H9 (cell line): ENCODE results near the gene PCDHGC3. TPM values are rescaled to one million over a fixed set of nuclear protein-coding genes. Genes with fewer than 3 reads are reported as not detected.

Experiments used
- DNase-seq: peaks from one replicate; pipeline ENCODE4 v3.0.0-alpha.2; 2017
- H2AFZ ChIP-seq: one replicate; pipeline ENCODE4 v1.6.1; 2013; ENCODE audit warnings: mild to moderate bottlenecking, low read length, control low read depth, moderate library complexity
- H2AK5ac ChIP-seq: 2 replicates; pipeline ENCODE4 v1.6.1; 2013; ENCODE audit warnings: low read length, control low read depth, mixed read lengths; ENCODE audit not compliant: insufficient read length
- H2BK120ac ChIP-seq: one replicate; pipeline ENCODE4 v1.6.1; 2013; ENCODE audit warnings: low read depth, mild to moderate bottlenecking, low read length, control low read depth, inconsistent platforms; ENCODE audit not compliant: poor library complexity, severe bottlenecking
- H2BK12ac ChIP-seq: 2 replicates; pipeline ENCODE4 v1.6.1; 2013; ENCODE audit warnings: low read length, control low read depth, mixed read lengths, low read depth; ENCODE audit not compliant: insufficient read length
- H2BK15ac ChIP-seq: 2 replicates; pipeline ENCODE4 v1.6.1; 2013; ENCODE audit warnings: low read depth, low read length, control low read depth
- H2BK20ac ChIP-seq: one replicate; pipeline ENCODE4 v1.6.1; 2013; ENCODE audit warnings: low read depth, mild to moderate bottlenecking, low read length, control low read depth, inconsistent platforms; ENCODE audit not compliant: poor library complexity, severe bottlenecking
- H2BK5ac ChIP-seq: 2 replicates; pipeline ENCODE4 v1.6.1; 2013; ENCODE audit warnings: low read length, control low read depth, mixed read lengths; ENCODE audit not compliant: insufficient read length
- H3K14ac ChIP-seq: 2 replicates; pipeline ENCODE4 v1.6.1; 2013; ENCODE audit warnings: low read length, control low read depth; ENCODE audit not compliant: insufficient read depth
- H3K18ac ChIP-seq: 2 replicates; pipeline ENCODE4 v1.6.1; 2013; ENCODE audit warnings: low read depth, mild to moderate bottlenecking, mixed read lengths, low read length, control low read depth; ENCODE audit not compliant: insufficient read length
- H3K23ac ChIP-seq: 2 replicates; pipeline ENCODE4 v1.6.1; 2013; ENCODE audit warnings: low read length, control low read depth, mixed read lengths, low read depth; ENCODE audit not compliant: insufficient read length
- H3K23me2 ChIP-seq: 2 replicates; pipeline ENCODE4 v1.6.1; 2013; ENCODE audit warnings: low read depth, mild to moderate bottlenecking, mixed read lengths, low read length, control low read depth; ENCODE audit not compliant: insufficient read length, poor library complexity, severe bottlenecking
- H3K27ac ChIP-seq: 2 replicates; pipeline ENCODE4 v1.5.1; 2013; ENCODE audit warnings: low read length, control low read depth, mixed read lengths, low read depth; ENCODE audit not compliant: insufficient read length
- H3K27me3 ChIP-seq: 2 replicates; pipeline ENCODE4 v1.6.1; 2013; ENCODE audit warnings: low read length, control low read depth, inconsistent platforms; ENCODE audit not compliant: insufficient read depth
- H3K4ac ChIP-seq: 2 replicates; pipeline ENCODE4 v1.6.1; 2013; ENCODE audit warnings: low read depth, mild to moderate bottlenecking, control low read depth, inconsistent platforms, low read length, moderate library complexity
- H3K4me1 ChIP-seq: 2 replicates; pipeline ENCODE4 v1.6.1; 2013; ENCODE audit warnings: low read length, control low read depth, inconsistent platforms; ENCODE audit not compliant: insufficient read depth
- H3K4me2 ChIP-seq: 2 replicates; pipeline ENCODE4 v1.6.1; 2013; ENCODE audit warnings: low read length, control low read depth, mixed read lengths; ENCODE audit not compliant: insufficient read length, insufficient read depth
- H3K56ac ChIP-seq: 2 replicates; pipeline ENCODE4 v1.6.1; 2013; ENCODE audit warnings: low read depth, mild to moderate bottlenecking, mixed read lengths, low read length, control low read depth; ENCODE audit not compliant: insufficient read length
- H3K79me1 ChIP-seq: 2 replicates; pipeline ENCODE4 v1.6.1; 2013; ENCODE audit warnings: low read depth, mild to moderate bottlenecking, moderate library complexity, low read length, control low read depth, inconsistent platforms; ENCODE audit not compliant: insufficient read depth, poor library complexity, severe bottlenecking
- H3K79me2 ChIP-seq: 2 replicates; pipeline ENCODE4 v1.6.1; 2013; ENCODE audit warnings: low read length, control low read depth, inconsistent platforms; ENCODE audit not compliant: insufficient read depth
- H3K9ac ChIP-seq: 2 replicates; pipeline ENCODE4 v1.6.1; 2013; ENCODE audit warnings: low read length, control low read depth, mixed read lengths; ENCODE audit not compliant: insufficient read length; ENCODE audit errors: extremely low read depth
- H3K9me3 ChIP-seq: one replicate; pipeline ENCODE4 v1.6.1; 2013; ENCODE audit warnings: low read depth, low read length, inconsistent platforms; ENCODE audit not compliant: control insufficient read depth
- H3T11ph ChIP-seq: one replicate; pipeline ENCODE4 v1.6.1; 2013; ENCODE audit warnings: mild to moderate bottlenecking, low read length, control low read depth, inconsistent platforms
- H4K20me1 ChIP-seq: one replicate; pipeline ENCODE4 v1.6.1; 2013; ENCODE audit not compliant: control insufficient read depth, insufficient read length, insufficient read depth
- H4K5ac ChIP-seq: 2 replicates; pipeline ENCODE4 v1.6.1; 2013; ENCODE audit warnings: low read depth, mild to moderate bottlenecking, mixed read lengths, low read length, control low read depth; ENCODE audit not compliant: insufficient read length
- H4K8ac ChIP-seq: replicated peaks from 2 replicates; pipeline ENCODE4 v1.6.1; 2013; ENCODE audit warnings: low read length, control low read depth, mixed read lengths, low read depth; ENCODE audit not compliant: insufficient read length
- H4K91ac ChIP-seq: 2 replicates; pipeline ENCODE4 v1.6.1; 2013; ENCODE audit warnings: low read depth, mild to moderate bottlenecking, moderate library complexity, mixed read lengths, low read length, control low read depth; ENCODE audit not compliant: insufficient read length
- H3K27ac Mint-ChIP-seq, 3 experiments: 2 replicates in 2 of 3; 3 replicates in 1 of 3; pipeline ENCODE4 v1.8.0; 2020 to 2021; ENCODE audit warnings: mixed read lengths in 3 of 3, mild to moderate bottlenecking in 1 of 3, moderate library complexity in 1 of 3
- H3K27me3 Mint-ChIP-seq: 2 replicates; pipeline ENCODE4 v1.8.0; 2021; ENCODE audit warnings: low read depth, mild to moderate bottlenecking, moderate library complexity, mixed read lengths
- H3K36me3 Mint-ChIP-seq, 3 experiments: 2 replicates in 2 of 3; 3 replicates in 1 of 3; pipeline ENCODE4 v1.8.0; 2020 to 2021; ENCODE audit warnings: low read depth in 3 of 3, mixed read lengths in 3 of 3; ENCODE audit not compliant: insufficient read depth in 1 of 3
- H3K4me1 Mint-ChIP-seq, 2 experiments: 2 replicates each; pipeline ENCODE4 v1.8.0; 2020; ENCODE audit warnings: mixed read lengths in 2 of 2
- H3K4me3 Mint-ChIP-seq, 2 experiments: 2 replicates in 1 of 2; 3 replicates in 1 of 2; pipeline ENCODE4 v1.8.0; 2020 to 2021; ENCODE audit warnings: mild to moderate bottlenecking in 2 of 2, mixed read lengths in 2 of 2, moderate library complexity in 1 of 2
- H3K9me3 Mint-ChIP-seq, 2 experiments: 2 replicates in 1 of 2; 3 replicates in 1 of 2; pipeline ENCODE4 v1.8.0; 2020; ENCODE audit warnings: mild to moderate bottlenecking in 2 of 2, mixed read lengths in 2 of 2, moderate library complexity in 1 of 2
- CTCF ChIP-seq: fragments of 200-600 bp; sonication (generic); conservative IDR thresholded peaks from 3 replicates; pipeline ENCODE4 v1.8.0; 2021; ENCODE audit warnings: antibody characterized with exemption, mild to moderate bottlenecking
- WGBS: extraction: QIAGEN DNeasy Blood & Tissue Kit; methylation state at CpG from one replicate; pipeline ENCODE4 v1.1.7; 2013; ENCODE audit warnings: missing lambda C conversion rate, low lambda C conversion rate, mixed read lengths; ENCODE audit not compliant: insufficient read length; ENCODE audit errors: extremely low coverage; 5-methylcytosine and 5-hydroxymethylcytosine counted together
- total RNA-seq: library from RNA; stranded (reverse); gene quantifications from 2 replicates; pipeline ENCODE4 v1.2.1, GENCODE V29; 2021

PCDHGC3 gene
- total RNA-seq, 1 experiment from 2014 or later = 19.8 TPM

GRCh38 chr5:141527426-141527825, 51.7 kb downstream of the PCDHGC3 start:
- no peak overlapping the region for H3K14ac ChIP-seq
- no peak overlapping the region for H3K27ac Mint-ChIP-seq
- no peak overlapping the region for H2BK15ac ChIP-seq
- H2BK20ac ChIP-seq = no peak overlapping the region
- no peaks in the 10 kb centered on the region for H3K9me3 ChIP-seq
- no peak overlapping the region for H2AFZ ChIP-seq
- no peak overlapping the region for H3K4me2 ChIP-seq
- H3K23ac ChIP-seq = no peak overlapping the region
- H3K4me1 Mint-ChIP-seq = peaks cover 16 to 20% of the 10 kb centered on the region in 2 experiments
- no peak overlapping the region for H3K27ac ChIP-seq
- no peak overlapping the region for H4K8ac ChIP-seq
- no peak overlapping the region for H3K9ac ChIP-seq
- no peak overlapping the region for H2BK120ac ChIP-seq
- no peak overlapping the region for H4K5ac ChIP-seq
- H3K18ac ChIP-seq = no peak overlapping the region
- H3K79me1 ChIP-seq = peaks cover 2% of the 10 kb centered on the region
- no peaks in the 10 kb centered on the region for H3K79me2 ChIP-seq
- H3K27me3 ChIP-seq = no peaks in the 10 kb centered on the region
- TF ChIP-seq CTCF = no peak
- no peaks in the 10 kb centered on the region for H3K23me2 ChIP-seq
- WGBS = no CpG with 5 or more reads among the region's 1 CpG
- DNase-seq = no peak
- no peaks in the 10 kb centered on the region; the same call in none of the 2 replicates for H3K4me1 ChIP-seq
- H3K56ac ChIP-seq = no peak overlapping the region
- no peaks in the 10 kb centered on the region for H4K20me1 ChIP-seq
- no peak overlapping the region for H2AK5ac ChIP-seq
- no peaks in the 10 kb centered on the region for H3K9me3 Mint-ChIP-seq
- no peak overlapping the region for H3K4me3 Mint-ChIP-seq
- H3K4ac ChIP-seq = no peak overlapping the region
- no peak overlapping the region for H2BK12ac ChIP-seq
- H3T11ph ChIP-seq = no peak overlapping the region
- peaks cover 26 to 51% (median 45%) of the 10 kb centered on the region in 3 experiments; a peak in 6 of 7 replicates for H3K36me3 Mint-ChIP-seq
- H3K27me3 Mint-ChIP-seq = no peaks in the 10 kb centered on the region; the same call in 1 of the 2 replicates
- H2BK5ac ChIP-seq = no peak overlapping the region
- H4K91ac ChIP-seq = no peak overlapping the region

Other genes with a start within 250 kb of the PCDHGC3 start
- 5.2 and 7.0 TPM in 2 replicates for gene PCDHB15, start 230.6 kb upstream of the PCDHGC3 start, total RNA-seq
- not detected in 2 replicates for gene SLC25A2, start 171.9 kb upstream of the PCDHGC3 start, total RNA-seq
- gene TAF7, start 155.2 kb upstream of the PCDHGC3 start, total RNA-seq = 90.3 TPM in 2 replicates
- gene PCDHGA1, start 145.5 kb upstream of the PCDHGC3 start, total RNA-seq = 0.63 and 0.72 TPM in 2 replicates
- 0.90 and 1.1 TPM in 2 replicates for gene PCDHGA2, start 137.2 kb upstream of the PCDHGC3 start, total RNA-seq
- gene PCDHGA3, start 132.1 kb upstream of the PCDHGC3 start, total RNA-seq = 0.88 and 0.94 TPM in 2 replicates
- 5.0 and 5.2 TPM in 2 replicates for gene PCDHGB1, start 125.9 kb upstream of the PCDHGC3 start, total RNA-seq
- gene PCDHGA4, start 120.9 kb upstream of the PCDHGC3 start, total RNA-seq = 2.3 and 2.6 TPM in 2 replicates
- 3.2 and 3.8 TPM in 2 replicates for gene PCDHGB2, start 116.0 kb upstream of the PCDHGC3 start, total RNA-seq
- gene PCDHGA5, start 111.8 kb upstream of the PCDHGC3 start, total RNA-seq = 1.1 and 1.3 TPM in 2 replicates
- gene PCDHGB3, start 105.7 kb upstream of the PCDHGC3 start, total RNA-seq = 1.6 and 1.7 TPM in 2 replicates
- 1.5 and 1.7 TPM in 2 replicates for gene PCDHGA6, start 102.1 kb upstream of the PCDHGC3 start, total RNA-seq
- 0.83 and 0.88 TPM in 2 replicates for gene PCDHGA7, start 93.2 kb upstream of the PCDHGC3 start, total RNA-seq
- gene PCDHGB4, start 88.3 kb upstream of the PCDHGC3 start, total RNA-seq = 3.8 and 4.2 TPM in 2 replicates
- 0.90 and 1.0 TPM in 2 replicates for gene PCDHGA8, start 83.3 kb upstream of the PCDHGC3 start, total RNA-seq
- gene PCDHGB5, start 78.0 kb upstream of the PCDHGC3 start, total RNA-seq = 3.6 and 3.8 TPM in 2 replicates
- gene PCDHGA9, start 73.2 kb upstream of the PCDHGC3 start, total RNA-seq = 0.83 and 1.3 TPM in 2 replicates
- 5.5 and 6.0 TPM in 2 replicates for gene PCDHGB6, start 67.9 kb upstream of the PCDHGC3 start, total RNA-seq
- 12.5 and 15.1 TPM in 2 replicates for gene PCDHGA10, start 63.0 kb upstream of the PCDHGC3 start, total RNA-seq
- gene PCDHGB7, start 58.3 kb upstream of the PCDHGC3 start, total RNA-seq = 6.8 and 7.7 TPM in 2 replicates
- 2.6 and 2.7 TPM in 2 replicates for gene PCDHGA11, start 54.9 kb upstream of the PCDHGC3 start, total RNA-seq
- gene PCDHGA12, start 45.5 kb upstream of the PCDHGC3 start, total RNA-seq = 1.3 and 1.4 TPM in 2 replicates
- 4.0 and 4.3 TPM in 2 replicates for gene PCDHGC4, start 9.1 kb downstream of the PCDHGC3 start, total RNA-seq
- gene PCDHGC5, start 13.1 kb downstream of the PCDHGC3 start, total RNA-seq = 0.57 and 0.66 TPM in 2 replicates
- gene DIAPH1, start 143.0 kb downstream of the PCDHGC3 start, total RNA-seq = 117 and 123 TPM in 2 replicates
- 98.3 and 98.5 TPM in 2 replicates for gene HDAC3, start 160.9 kb downstream of the PCDHGC3 start, total RNA-seq
- 9.8 and 11.1 TPM in 2 replicates for gene RELL2, start 161.0 kb downstream of the PCDHGC3 start, total RNA-seq
- 23.1 and 23.4 TPM in 2 replicates for gene FCHSD1, start 175.5 kb downstream of the PCDHGC3 start, total RNA-seq
- 27.3 and 27.6 TPM in 2 replicates for gene ARAP3, start 206.3 kb downstream of the PCDHGC3 start, total RNA-seq